HG02759 (cell line): ENCODE measurements around the gene NRG3.

Experiments
- ATAC-seq: cut with Tn5 transposase; IDR thresholded peaks from one replicate; pipeline ENCODE4 v1.9.1; 2021; ENCODE audit warnings: mild to moderate bottlenecking, moderate library complexity; ENCODE audit not compliant: unreplicated experiment

Gene NRG3

GRCh38 chr10:82361256-82361655, 486.3 kb downstream of the NRG3 start:
- ATAC-seq: no peak

- ATAC-seq: no peak
Measured at GRCh38 chr10:82377608-82378007, 502.6 kb downstream of the NRG3 start.

DNA sequence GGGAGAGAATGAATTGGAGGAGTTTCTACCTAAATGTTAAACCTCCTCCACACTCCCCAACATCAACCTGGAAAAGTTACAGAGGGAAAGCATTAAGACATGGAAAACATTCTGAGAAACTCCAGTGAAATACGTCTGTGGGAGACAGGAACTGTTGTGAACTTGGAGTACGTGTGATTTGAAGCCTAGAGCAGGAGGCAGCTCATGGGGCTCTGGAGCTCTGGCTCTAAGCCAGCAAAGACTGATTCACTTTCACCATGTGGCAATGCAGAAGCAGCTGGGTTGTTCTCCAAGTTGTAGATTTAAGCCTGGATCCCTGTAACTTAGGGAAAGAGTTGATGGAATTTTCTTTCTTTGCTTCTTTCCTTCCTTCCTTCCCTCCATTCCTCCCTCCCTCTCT, 503.2 kb downstream of the NRG3 start:
- ATAC-seq: no peak

- ATAC-seq: no peak
Measured at GRCh38 chr10:82383350-82383749, 508.4 kb downstream of the NRG3 start.

GRCh38 chr10:82390866-82391658, 516.1 kb downstream of the NRG3 start:
- no peak for ATAC-seq

- no peak for ATAC-seq
Measured at GRCh38 chr10:82391971-82392370, 517.0 kb downstream of the NRG3 start.

DNA sequence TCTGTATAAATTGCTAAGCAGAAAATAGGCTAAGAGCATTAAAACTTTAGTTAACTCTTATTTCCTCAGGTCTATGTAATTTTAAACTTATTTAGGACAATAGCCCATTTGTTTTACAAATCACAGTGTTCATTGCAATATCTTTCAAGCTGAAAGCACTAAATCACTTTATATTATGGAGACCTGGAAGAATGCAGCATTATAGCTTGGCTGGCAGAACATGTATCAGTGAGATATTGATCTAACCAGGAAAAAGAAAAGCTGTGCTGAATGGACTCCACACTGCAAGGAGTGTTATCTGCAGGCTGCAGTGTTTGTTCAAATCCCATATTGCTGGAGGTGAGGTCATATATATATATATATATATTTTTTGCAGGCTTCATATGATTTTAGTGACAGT, 517.5 kb downstream of the NRG3 start:
- no peak for ATAC-seq

DNA sequence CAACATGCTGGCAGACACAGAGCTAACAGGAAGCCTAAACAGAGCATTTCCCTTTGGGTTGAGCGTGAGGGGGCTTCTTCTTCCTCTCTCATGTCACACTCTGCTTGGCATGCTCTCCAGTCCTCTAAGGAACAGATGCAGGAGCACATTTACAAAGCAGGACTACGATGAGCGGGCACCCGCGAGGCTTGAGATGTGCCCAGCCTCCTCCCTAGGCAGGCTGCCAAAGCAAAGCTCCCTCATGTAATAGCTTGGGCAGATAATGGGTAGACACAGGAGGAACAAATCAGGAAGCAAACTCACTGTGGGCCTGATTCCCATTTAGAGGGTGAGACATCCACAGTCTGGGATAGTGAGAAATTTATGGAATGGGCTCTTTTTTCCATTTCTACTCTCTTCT, 519.1 kb downstream of the NRG3 start:
- ATAC-seq: no peak

GRCh38 chr10:82394987-82395386, 520.0 kb downstream of the NRG3 start:
- ATAC-seq: no peak

DNA sequence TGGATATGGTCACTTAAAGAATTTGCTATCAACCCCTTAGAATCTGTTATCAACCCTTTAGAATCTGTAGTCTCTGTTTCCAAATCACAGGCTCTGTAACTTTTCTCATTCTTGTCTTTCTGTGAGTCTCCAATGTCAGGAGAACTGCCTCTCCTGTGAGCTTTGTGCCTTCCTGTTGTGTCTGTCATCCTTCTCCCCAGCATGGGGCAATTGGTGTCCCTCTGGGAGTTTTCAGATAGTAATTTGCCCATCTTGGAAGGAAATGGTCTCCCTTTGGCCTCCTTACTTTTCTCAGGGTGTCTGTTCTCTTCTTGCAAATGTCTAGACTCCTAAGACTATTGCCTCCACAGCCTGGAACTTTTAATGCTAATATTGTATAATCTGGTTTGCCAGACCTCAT, 521.9 kb downstream of the NRG3 start:
- ATAC-seq: no peak

DNA sequence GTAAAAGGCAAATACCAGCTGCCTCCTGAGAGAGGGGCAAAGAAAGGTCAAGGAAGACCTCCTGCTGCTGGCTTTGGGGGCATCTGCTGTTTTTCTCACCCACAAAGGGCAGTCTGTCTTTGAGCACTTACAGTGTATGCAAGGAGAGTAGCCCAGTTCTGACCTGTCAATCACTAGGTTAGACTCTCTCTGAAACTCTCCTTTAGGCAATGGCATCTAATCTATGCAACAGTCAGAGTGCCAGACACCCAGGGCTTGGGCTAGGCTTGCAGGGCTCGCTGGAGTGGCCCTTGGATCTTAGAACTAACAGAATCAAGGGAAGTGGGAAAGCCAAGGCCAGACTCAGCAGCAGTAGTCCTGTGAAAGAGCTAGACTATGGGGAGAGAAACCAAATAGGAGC, 522.9 kb downstream of the NRG3 start:
- ATAC-seq: no peak

- ATAC-seq: no peak
Measured at GRCh38 chr10:82399850-82400249, 524.9 kb downstream of the NRG3 start.

GRCh38 chr10:82400841-82401240, 525.8 kb downstream of the NRG3 start:
- ATAC-seq: no peak

DNA sequence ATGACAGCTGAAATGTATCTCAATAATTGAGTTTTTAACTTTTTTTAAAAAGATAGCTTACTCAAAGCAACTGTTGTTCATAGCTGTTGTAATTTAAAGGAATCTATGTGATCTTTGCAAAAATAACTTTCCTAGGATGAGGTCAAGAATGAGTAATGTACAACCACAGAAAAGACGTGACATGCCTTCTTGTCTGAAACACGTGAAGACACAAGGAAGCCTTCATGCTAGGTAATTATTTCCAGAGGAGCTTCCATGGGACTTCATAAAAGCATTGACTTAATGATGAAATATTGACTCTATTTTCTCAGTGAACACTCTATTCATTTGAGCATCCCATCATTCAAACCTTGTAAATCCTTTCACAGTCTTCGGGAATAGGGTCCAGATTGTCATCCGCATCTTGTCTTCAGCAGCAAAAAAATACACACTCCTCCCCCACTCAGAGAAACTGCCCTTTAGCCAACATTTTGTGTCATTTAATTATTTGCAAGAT, 528.0 kb downstream of the NRG3 start:
- ATAC-seq: no peak

GRCh38 chr10:82409671-82410070, 534.7 kb downstream of the NRG3 start:
- no peak for ATAC-seq

- no peak for ATAC-seq
Measured at GRCh38 chr10:82411416-82411815, 536.4 kb downstream of the NRG3 start.

DNA sequence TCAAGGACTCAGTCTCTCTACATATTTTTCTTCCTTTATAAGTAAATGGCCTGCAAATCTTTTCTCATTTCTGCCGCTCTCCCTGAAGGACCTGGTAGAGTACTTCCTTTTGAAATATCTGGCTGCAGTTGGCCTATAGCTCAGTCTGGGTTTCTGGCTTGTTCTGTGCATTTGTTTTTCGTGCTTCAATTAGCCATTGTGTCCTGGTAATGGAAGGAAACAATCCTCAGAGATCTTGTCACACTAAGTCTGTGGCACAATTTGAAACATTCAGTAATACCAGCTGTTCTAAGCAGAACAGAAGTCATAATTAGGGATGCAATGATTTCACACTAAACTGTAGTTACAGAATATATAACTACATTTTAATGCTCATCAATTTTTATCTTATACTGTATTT, 545.0 kb downstream of the NRG3 start:
- no peak for ATAC-seq

- ATAC-seq: no peak
Measured at GRCh38 chr10:82429302-82429701, 554.3 kb downstream of the NRG3 start.

GRCh38 chr10:82438277-82438676, 563.3 kb downstream of the NRG3 start:
- ATAC-seq: no peak

- no peak for ATAC-seq
Measured at GRCh38 chr10:82440775-82441174, 565.8 kb downstream of the NRG3 start.

- no peak for ATAC-seq
Measured at GRCh38 chr10:82452046-82452445, 577.1 kb downstream of the NRG3 start.

GRCh38 chr10:82452676-82453075, 577.7 kb downstream of the NRG3 start:
- ATAC-seq: no peak
